CD4-positive, alpha-beta T cell treated with Interleukin-4 for 1 hour (primary cell): ENCODE measurements around the gene IER5L.
A peak's percentile ranks its signal among the peaks of the same experiment; 100 is the strongest.
"Not testable (repeated sequence)": the region's sequence is repeated elsewhere in the genome, so short reads cannot be mapped to it uniquely, and the experiment has no call there.

Experiments used
- DNase-seq, 2 donors: peaks; one replicate each; pipeline ENCODE4 v3.0.0-alpha.2; 2020 to 2022

Gene IER5L

GRCh38 chr9:129202613-129203555, 24.8 kb upstream of the IER5L start:
- peak; percentile 90 to 93 for DNase-seq

DNA sequence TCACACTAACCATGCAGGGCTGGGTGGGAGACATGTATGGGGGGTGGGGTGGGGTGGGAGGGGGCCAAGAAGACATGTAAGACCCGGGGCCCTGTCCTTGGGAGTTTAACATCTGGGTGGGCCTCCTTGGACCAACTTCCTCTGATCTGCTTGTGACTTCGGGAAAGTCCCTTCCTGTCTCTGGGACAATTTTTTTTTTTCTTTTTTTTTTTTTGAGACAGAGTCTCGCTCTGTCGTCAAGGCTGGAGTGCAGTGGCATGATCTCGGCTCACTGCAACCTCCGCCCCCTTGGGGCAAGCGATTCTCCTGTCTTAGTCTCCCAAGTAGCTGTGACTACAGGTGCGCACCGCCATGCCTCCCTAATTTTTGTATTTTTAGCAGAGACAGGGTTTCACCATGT, 23.8 kb upstream of the IER5L start:
- no peak for DNase-seq

GRCh38 chr9:129201289-129201688, 23.2 kb upstream of the IER5L start:
- DNase-seq = no peak

DNA sequence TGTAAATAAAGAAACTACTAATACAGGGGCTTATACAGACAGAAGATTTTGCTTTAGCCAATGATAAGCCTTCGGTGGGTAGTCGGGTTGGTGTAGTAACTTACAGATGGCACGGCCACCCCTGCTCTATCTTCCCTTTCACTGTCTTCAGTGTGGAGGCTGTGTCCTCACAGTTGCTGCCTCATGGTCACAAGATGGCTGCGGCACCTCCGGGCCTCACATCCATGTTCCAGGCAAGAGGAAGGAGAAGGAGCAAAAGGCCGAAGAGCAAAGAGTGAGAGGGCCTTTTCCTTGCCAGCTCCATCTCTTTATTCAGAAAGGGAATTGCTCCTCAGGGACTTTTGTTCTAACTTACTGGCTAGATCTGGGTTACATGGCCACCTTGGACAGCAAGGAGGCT, 22.2 kb upstream of the IER5L start:
- no peak for DNase-seq

DNA sequence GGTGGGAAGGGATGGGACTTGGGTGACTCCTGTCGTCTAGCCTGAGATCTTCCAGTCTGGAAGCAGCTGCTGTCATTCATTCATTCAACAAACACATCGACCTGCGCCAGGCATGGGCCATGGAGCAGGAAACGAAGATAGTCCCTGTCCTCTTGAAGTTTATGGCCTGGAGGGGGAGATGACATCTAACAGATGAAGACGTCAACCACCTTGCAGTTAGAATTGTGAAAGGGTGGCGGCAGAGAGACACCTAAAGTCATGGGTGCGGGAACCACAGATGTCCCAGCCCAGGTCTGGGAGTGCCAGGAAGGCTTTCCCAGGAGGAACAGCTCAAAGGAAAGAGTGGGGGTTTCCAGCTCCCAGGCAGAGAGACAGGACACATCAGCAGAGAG, 21.0 kb upstream of the IER5L start:
- no peak for DNase-seq

GRCh38 chr9:129198319-129199043, 20.4 kb upstream of the IER5L start:
- DNase-seq = no peak

DNA sequence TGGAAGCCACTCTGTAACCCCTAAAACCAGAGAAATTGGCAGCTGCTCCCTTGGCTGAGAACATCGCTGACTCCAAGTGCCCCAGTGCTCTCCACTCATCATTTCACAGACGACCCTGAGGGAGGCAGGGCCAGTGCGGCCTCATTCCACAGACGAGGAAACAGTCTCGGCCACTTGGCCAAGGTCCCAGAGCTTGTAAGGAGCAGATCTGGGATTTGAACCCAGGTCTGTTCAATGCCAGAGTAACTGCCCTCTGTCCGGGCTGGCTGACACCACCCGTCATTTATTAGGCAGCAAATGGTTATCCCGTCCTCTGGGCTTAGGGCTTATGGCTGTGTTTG, 19.9 kb upstream of the IER5L start:
- no peak for DNase-seq

- not testable (repeated sequence) for DNase-seq
Observed at GRCh38 chr9:129197045-129197444, 19.0 kb upstream of the IER5L start.

DNA sequence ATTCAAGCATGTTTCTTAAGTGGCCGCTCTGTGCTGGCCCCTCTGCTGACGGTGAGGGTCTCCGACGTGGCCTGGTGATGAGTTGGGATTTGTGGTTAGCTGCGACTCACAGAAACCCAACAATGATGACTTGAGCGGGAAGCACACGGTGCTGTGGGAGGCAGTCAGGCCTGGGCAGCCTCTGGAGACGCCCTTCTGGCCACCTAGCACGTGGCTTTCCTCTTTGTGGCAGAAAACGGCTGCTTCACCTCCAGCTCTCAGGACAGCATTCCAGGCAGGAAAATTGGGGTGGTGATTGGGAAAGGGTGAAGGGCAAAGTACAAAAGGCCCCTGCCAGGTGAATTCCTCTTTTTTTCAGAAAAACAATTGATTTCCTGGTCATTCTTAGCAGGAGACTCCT, 17.5 kb upstream of the IER5L start:
- no peak for DNase-seq

DNA sequence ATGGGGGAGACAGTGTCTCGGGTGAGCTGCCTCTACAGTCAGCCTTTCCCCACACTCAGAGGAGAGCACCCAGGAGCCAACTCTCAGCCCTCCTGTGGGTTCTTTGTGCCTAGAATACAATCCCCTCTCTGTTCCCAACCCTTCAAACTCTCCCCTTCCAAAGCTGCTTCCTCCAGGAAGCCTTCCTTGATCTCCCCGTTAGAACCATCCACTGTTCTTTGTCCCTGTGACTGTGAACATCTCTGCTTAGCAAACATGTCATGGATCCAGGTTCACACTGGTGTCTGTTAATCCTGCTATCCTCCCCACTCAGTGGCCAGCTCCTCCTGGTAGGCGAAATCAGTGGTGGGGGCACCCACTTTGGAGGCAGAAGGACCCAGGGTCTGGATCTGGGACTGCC, 16.2 kb upstream of the IER5L start:
- no peak for DNase-seq

GRCh38 chr9:129193655-129194054, 15.6 kb upstream of the IER5L start:
- no peak for DNase-seq

DNA sequence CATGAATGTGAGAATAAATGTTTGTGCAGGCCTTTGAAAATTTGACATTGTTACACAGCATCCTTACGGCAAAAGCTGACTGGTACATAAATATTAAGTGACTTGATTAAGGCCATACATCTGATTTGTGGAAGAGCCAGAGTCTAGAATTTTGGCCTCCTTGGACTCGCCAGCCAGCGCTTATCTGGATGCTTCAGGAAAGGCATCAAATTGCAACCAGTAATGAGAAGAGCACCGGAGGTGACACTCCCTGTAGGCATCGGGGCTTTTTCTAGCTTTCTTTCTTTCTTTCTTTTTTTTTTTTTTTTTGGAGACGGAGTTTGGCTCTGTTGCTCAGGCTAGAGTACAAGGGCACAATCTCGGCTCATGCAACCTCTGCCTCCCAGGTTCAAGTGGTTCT, 13.2 kb upstream of the IER5L start:
- DNase-seq = no peak

GRCh38 chr9:129189971-129190370, 11.9 kb upstream of the IER5L start:
- not testable (repeated sequence) for DNase-seq

GRCh38 chr9:129187042-129187441, 9.0 kb upstream of the IER5L start:
- no peak for DNase-seq

DNA sequence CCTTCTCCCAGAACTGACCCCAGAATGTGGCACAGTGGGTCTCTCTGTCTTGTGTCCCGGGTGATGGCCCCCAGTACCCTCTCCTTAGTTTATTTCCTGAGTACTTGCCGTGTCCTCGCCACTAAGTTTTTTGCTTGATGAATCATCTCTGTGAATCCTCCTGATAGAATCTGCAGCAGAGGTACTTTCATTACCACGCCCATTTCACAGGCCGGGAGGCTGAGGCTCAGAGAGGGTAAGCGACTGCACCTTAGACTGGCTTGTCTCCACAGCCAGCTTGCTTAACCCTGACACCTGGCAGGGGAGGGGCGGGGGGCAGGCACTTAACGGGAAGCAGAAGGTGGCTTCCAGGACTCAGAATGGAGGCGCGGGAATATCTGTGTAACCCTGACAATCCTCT, 7.9 kb upstream of the IER5L start:
- no peak for DNase-seq

- no peak for DNase-seq
Observed at GRCh38 chr9:129185402-129185801, 7.3 kb upstream of the IER5L start.

DNA sequence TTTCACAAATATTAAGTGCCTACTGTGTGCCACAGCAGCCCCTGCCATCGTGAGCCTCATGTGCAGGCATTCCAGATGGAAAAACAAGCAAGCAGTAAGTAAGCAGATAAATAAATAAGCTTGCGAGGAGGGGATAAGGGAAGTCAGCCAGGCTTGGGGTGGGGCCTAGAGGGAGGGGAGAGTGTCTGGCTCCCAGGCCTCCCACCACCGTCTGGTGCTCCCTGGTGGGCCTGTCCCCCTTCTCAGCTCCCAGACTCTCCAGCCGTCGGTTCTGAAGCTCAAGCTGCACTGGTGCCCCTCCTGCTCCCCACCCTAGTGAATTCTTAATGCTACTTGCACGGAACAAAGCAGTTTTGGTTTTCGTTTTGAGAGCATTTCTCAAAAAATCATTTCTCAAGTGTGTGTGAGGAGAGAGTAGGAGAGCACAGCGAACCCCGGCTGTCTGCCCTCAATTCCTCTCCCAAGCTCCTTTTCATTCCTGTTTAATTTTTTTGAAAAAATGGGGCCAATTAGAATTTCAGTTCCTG, 6.6 kb upstream of the IER5L start:
- no peak for DNase-seq

GRCh38 chr9:129184219-129184524, 6.1 kb upstream of the IER5L start:
- DNase-seq = no peak

DNA sequence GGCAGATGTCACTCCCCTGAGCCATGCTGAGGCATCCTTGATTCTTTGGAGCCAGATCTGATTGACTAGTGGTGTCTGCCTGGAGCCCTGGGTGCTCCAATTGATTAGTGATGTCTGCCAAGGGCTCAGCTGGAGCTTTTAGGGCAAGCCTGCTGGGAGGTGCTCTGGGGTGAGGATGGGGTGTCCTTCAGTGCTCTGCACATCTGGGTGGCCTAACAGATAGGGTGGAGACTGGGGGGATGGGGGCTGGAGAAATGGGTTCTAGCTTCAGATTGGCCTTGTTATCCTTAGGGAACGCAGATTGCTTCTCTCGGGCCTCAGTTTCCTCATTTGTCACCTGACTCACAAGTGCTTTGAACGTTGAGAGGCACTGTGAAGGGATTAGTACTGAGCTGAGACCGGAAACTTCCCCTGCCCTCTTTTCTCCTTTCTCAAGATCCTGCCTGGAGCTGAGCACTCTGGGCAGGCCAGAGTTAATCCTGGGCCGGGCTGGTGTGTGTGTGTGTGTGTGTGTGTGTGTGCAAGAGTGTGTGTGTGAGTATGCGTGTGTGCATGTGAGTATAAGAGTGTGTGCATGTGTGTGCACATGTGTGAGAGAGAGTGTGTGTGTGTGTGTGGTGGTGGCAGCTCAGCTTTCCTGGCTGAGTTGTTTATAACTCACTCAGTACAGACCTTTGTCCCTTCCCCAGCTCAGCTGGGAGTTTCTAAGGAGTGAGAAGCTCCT, 5.6 kb upstream of the IER5L start:
- DNase-seq = no peak

DNA sequence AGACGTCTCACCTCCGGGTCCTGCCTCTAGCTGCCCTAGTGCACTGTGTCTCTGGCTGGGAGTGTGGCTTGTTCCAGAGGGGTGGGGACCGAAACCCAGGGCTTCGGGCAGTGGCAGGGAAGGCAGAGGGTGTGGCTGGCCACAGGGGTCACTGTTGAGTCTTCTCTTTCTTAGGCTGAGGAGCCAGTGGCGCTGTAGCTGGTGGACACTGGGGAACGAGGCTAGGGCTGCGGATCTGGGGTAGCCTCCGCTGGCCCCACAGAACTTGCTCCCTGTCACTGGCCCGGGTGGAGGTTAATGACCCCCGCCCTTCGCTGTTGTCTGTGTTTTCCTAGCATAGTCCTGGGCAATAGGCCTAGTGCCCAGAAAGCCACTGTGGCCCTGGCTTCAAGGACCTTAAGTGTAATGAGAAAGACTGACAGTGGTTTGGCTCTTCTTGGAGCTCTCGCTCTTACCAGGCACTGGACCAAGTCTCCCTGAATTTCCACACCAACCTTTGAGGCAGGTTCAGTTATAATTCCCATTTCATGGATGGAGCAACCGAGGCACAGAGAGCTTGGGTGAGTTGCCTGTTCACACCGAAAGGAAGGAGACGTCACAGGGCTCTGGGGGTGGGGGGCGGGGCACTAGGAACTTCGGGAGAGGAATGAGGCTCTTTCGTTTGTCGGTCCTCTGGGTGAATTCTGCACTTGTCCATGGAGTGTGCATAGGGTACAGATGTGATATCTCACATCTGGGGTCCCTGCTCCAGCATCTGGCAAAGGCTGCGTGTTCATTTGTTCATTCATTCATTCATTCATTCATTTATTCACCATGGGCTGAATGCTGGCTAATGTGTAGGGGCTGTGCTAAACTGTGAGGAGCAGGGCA, 4.8 kb upstream of the IER5L start:
- peak in 1 of 2 donors; percentile 15 for DNase-seq

DNA sequence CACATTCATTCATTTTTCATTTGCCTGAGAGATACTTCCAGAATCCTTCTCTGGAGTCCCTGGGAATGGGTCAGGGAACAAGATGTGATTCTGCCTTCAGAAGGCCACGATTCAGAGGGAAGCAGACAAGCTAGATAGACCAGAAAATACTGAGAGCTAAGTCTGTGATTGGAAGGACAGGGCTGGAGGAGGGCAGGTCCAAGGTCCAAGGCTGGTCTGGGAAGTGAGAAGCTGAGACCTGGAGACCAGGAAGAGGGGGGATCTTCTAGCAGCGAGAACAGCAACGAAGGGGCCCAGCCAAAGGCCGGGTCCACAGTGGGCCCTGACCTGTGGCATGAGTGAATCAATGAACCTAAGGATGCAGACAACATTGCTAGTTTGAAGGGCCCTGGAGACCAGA, 4.1 kb upstream of the IER5L start:
- no peak for DNase-seq

DNA sequence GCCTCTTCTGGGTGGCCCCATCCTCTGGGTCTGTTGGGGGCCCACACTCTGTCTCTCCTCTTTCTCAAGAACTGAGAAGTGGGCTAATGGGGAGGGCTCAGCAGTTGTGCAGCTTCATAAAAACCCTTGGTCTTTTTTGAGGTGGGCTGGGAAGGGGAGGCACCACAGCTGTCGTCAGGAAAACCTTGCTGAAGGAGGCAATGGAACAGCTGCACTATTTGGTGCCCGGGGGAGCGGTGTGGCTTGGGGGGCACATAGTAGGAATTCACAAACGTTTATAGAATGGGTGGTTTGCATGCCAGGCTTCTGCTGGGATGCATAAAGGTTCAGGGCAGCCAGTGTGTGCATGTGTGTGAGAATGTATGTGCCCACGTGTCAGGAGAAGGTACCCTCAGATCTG, 3.2 kb upstream of the IER5L start:
- DNase-seq = no peak
